Smooth muscle cell (in vitro differentiated cells): ENCODE measurements around the gene ZMIZ1. TPM values are rescaled to one million over a fixed set of nuclear protein-coding genes. Genes with fewer than 3 reads are reported as not detected.
"Not testable (repeated sequence)": the region's sequence is repeated elsewhere in the genome, so short reads cannot be mapped to it uniquely, and the experiment has no call there.

Experiments used
- DNase-seq: peaks from one replicate; lab custom pipeline; 2025; ENCODE audit not compliant: unreplicated experiment; lab: John Stamatoyannopoulos, UW
- H2AFZ ChIP-seq: fragments of 200-600 bp; sonication (generic); 2 replicates; pipeline ENCODE4 v1.6.0; 2016; ENCODE audit warnings: antibody characterized with exemption, low read depth, mild to moderate bottlenecking
- H3F3A ChIP-seq: fragments of 200-600 bp; sonication (generic); 2 replicates; pipeline ENCODE4 v1.6.0; 2017; ENCODE audit warnings: antibody characterized with exemption, low read depth
- H3K27ac ChIP-seq: fragments of 200-600 bp; sonication (generic); 2 replicates; pipeline ENCODE4 v1.5.1; 2016; ENCODE audit warnings: low read depth, mild to moderate bottlenecking
- H3K27me3 ChIP-seq: fragments of 200-600 bp; sonication (generic); 2 replicates; pipeline ENCODE4 v1.6.1; 2016; ENCODE audit warnings: low read depth, mild to moderate bottlenecking
- H3K36me3 ChIP-seq: fragments of 200-600 bp; sonication (generic); 2 replicates; pipeline ENCODE4 v1.5.1; 2016; ENCODE audit warnings: low read depth
- H3K4me1 ChIP-seq: fragments of 200-600 bp; sonication (generic); 2 replicates; pipeline ENCODE4 v1.5.1; 2016; ENCODE audit warnings: low read depth
- H3K4me2 ChIP-seq: fragments of 200-600 bp; sonication (generic); 2 replicates; pipeline ENCODE4 v1.6.0; 2016; ENCODE audit warnings: mild to moderate bottlenecking
- H3K4me3 ChIP-seq: fragments of 200-600 bp; sonication (generic); 2 replicates; pipeline ENCODE4 v1.5.1; 2016; ENCODE audit warnings: mild to moderate bottlenecking
- H3K79me2 ChIP-seq: fragments of 200-600 bp; sonication (generic); 2 replicates; pipeline ENCODE4 v1.6.0; 2016; ENCODE audit warnings: low read depth, mild to moderate bottlenecking
- H3K9ac ChIP-seq: fragments of 200-600 bp; sonication (generic); 2 replicates; pipeline ENCODE4 v1.6.0; 2016; ENCODE audit warnings: low read depth
- H3K9me3 ChIP-seq: fragments of 200-600 bp; sonication (generic); replicated peaks from 2 replicates; pipeline ENCODE4 v1.5.1; 2016; ENCODE audit warnings: low read depth
- H4K20me1 ChIP-seq: fragments of 200-600 bp; sonication (generic); 2 replicates; pipeline ENCODE4 v1.6.0; 2016; ENCODE audit warnings: low read depth
- WGBS: methylation state at CpG from one replicate; pipeline ENCODE4 v1.1.7; 2016; ENCODE audit warnings: low lambda C conversion rate; 5-methylcytosine and 5-hydroxymethylcytosine counted together
- polyA plus RNA-seq: library from polyadenylated mRNA; unstranded; fragments of >200 nt; fragmentation: Nextera tagmentation; extraction: Ambion mirVana; gene quantifications from 2 replicates; pipeline ENCODE4 v1.2.1, GENCODE V29; 2016
- total RNA-seq: library from RNA; depleted of rRNA; stranded (reverse); fragments of >200 nt; gene quantifications from 2 replicates; pipeline ENCODE4 v1.2.3, GENCODE V29; 2014
- TF ChIP-seq, protein P1 (sequence below): fragments of 200-600 bp; sonication (generic); IDR thresholded peaks from 2 replicates; pipeline ENCODE4 v1.5.1; 2017; ENCODE audit warnings: borderline replicate concordance, mild to moderate bottlenecking, antibody characterized with exemption; ENCODE audit not compliant: insufficient read depth, poor library complexity, severe bottlenecking

The ZMIZ1 gene
- total and polyA plus RNA-seq, 2 experiments from 2014 or later = 24.2 to 31.3 TPM

DNA sequence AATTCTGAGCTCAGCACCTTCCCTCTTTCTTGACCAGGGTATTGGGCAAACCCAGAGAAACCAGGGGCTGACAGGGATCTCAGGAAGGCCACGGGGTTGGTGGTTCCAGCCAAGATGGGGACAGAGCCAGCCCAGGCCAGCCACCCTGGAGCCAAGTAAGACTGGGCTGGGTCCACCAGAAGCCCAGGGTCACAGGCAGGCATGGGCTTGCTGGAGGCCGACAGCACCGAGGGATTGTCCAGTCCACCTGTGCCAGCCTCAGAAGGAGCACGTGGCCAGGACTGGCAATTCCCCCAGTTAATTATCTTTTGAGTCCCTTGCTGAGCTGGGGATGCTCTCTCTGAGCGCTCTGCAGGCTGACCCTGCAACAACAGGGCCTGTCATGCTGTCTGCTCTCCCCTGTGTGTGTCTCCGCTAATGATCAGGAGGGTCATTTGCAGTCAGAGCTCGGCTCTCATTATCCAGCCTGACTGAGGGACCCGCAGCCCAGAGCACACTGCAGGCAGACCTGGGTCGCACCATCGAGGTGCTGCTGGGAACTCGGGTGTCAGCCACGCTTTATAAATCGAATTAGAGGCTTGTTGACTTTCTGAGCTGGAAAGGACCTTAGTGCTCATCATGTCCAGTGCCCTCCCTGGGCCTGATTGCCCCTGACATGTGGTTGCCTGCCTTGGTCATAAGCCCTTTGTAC is 209.0 kb downstream of the ZMIZ1 start:
- Histone ChIP-seq H3K27me3 (no peaks in the 10 kb centered on the region), H4K20me1 (peaks cover 68% of the 10 kb centered on the region), H3K79me2 (peaks cover 13% of the 10 kb centered on the region), H3K4me3 (no peak overlapping the region), H3K9ac (no peak overlapping the region), H3K4me2 (no peak overlapping the region), H3K27ac (no peak overlapping the region), H3F3A (peaks cover 6% of the 10 kb centered on the region), H3K36me3 (no peaks in the 10 kb centered on the region), H3K9me3 (no peaks in the 10 kb centered on the region), H3K4me1 (peaks cover 22% of the 10 kb centered on the region), H2AFZ (no peak overlapping the region)
- TF ChIP-seq, protein P1, sequence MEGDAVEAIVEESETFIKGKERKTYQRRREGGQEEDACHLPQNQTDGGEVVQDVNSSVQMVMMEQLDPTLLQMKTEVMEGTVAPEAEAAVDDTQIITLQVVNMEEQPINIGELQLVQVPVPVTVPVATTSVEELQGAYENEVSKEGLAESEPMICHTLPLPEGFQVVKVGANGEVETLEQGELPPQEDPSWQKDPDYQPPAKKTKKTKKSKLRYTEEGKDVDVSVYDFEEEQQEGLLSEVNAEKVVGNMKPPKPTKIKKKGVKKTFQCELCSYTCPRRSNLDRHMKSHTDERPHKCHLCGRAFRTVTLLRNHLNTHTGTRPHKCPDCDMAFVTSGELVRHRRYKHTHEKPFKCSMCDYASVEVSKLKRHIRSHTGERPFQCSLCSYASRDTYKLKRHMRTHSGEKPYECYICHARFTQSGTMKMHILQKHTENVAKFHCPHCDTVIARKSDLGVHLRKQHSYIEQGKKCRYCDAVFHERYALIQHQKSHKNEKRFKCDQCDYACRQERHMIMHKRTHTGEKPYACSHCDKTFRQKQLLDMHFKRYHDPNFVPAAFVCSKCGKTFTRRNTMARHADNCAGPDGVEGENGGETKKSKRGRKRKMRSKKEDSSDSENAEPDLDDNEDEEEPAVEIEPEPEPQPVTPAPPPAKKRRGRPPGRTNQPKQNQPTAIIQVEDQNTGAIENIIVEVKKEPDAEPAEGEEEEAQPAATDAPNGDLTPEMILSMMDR = no peak
- 99% methylated on average over 13 of the region's 13 CpGs for WGBS
- no peak for DNase-seq

DNA sequence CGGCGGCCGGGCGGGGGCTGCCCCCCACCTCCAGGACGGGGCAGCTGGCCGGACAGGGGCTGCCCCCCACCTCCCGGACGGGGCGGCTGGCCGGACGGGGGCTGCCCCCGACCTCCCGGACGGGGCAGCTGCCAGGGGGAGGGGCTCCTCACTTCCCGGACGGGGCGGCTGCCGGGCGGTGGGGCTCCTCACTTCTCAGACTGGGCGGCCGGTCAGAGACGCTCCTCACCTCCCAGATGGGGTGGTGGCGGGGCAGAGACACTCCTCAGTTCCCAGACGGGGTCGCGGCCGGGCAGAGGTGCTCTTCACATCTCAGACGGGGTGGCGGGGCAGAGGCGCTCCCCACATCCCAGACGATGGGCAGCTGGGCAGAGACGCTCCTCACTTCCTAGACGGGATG is 210.3 kb downstream of the ZMIZ1 start:
- peaks cover 18% of the 10 kb centered on the region for H3K4me1 ChIP-seq
- not testable (repeated sequence) for H3K27ac ChIP-seq, H3K27me3 ChIP-seq, H2AFZ ChIP-seq, H3K9ac ChIP-seq, H3K4me3 ChIP-seq, H3F3A ChIP-seq, H3K36me3 ChIP-seq, H3K9me3 ChIP-seq, DNase-seq, H3K4me2 ChIP-seq
- H4K20me1 ChIP-seq = peaks cover 70% of the 10 kb centered on the region
- WGBS = 97% methylated on average over 22 of the region's 33 CpGs
- H3K79me2 ChIP-seq = peaks cover 22% of the 10 kb centered on the region

DNA sequence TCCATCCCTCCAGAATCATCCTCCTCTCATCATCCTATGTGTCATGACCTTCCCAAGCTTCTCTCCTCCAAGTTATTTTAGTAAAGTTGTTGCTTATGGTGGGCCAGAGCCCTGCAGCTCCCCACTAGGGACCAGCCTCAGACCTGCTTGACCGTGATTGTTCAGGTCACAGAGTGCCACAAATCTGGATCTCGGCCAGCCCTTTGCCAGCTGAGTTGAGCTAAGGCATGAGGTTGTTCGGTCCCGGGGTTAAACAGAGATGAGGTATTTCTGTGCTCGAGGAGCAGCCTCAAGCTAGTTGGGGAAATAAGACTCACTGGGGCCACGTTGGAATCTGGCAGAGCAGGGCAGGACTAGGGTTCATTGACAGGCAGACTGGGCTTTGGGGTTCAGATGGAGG is 212.2 kb downstream of the ZMIZ1 start:
- DNase-seq = no peak
- no peaks in the 10 kb centered on the region for H3K27me3 ChIP-seq
- H3K4me3 ChIP-seq = no peak overlapping the region
- H3K9ac ChIP-seq = no peak overlapping the region
- peaks cover under 1% of the 10 kb centered on the region for H3K4me1 ChIP-seq
- peaks cover 70% of the 10 kb centered on the region for H4K20me1 ChIP-seq
- no peak overlapping the region for H2AFZ ChIP-seq
- H3K9me3 ChIP-seq = no peaks in the 10 kb centered on the region
- H3K4me2 ChIP-seq = no peak overlapping the region
- no peaks in the 10 kb centered on the region for H3K36me3 ChIP-seq
- WGBS = 83% methylated on average over 6 of the region's 6 CpGs
- no peak overlapping the region for H3K27ac ChIP-seq
- TF ChIP-seq, protein P1 = no peak
- H3F3A ChIP-seq = no peaks in the 10 kb centered on the region
- peaks cover 27% of the 10 kb centered on the region for H3K79me2 ChIP-seq

DNA sequence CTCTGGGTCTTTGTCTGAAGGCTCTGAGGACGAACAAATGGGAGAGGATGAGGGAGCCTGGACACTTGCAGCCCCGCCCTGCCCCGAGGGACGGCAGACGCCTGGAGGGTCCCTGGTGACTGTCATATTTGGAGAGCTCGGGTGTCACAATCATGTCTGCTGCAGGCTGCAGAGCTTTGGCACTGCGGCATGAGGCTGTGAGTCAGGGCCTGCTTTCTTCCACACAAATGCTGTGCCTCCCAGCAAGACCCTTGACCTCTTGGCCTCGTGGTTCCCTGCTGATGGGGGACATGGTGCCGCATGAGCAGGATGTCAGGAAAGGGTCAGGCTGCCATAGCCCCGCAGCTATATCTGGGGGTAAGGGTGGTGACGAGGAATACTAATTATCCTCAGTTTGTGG is 213.6 kb downstream of the ZMIZ1 start:
- Histone ChIP-seq H3K27ac (no peak overlapping the region), H3F3A (no peaks in the 10 kb centered on the region), H3K36me3 (no peaks in the 10 kb centered on the region), H3K4me1 (peaks cover 2% of the 10 kb centered on the region), H3K9ac (no peak overlapping the region), H3K4me3 (no peak overlapping the region), H3K9me3 (no peaks in the 10 kb centered on the region), H3K27me3 (no peaks in the 10 kb centered on the region), H2AFZ (no peak overlapping the region), H3K4me2 (no peak overlapping the region), H4K20me1 (peaks cover 78% of the 10 kb centered on the region), H3K79me2 (peaks cover 21% of the 10 kb centered on the region)
- TF ChIP-seq, protein P1 = no peak
- no peak for DNase-seq
- WGBS = 55% methylated on average over 11 of the region's 11 CpGs
